Endodermal cell (in vitro differentiated cells): ENCODE results near the gene CLSTN2. TPM values are rescaled to one million over a fixed set of nuclear protein-coding genes. Genes with fewer than 3 reads are reported as not detected.

ENCODE experiments used
- DNase-seq: peaks from one replicate; pipeline ENCODE4 v3.0.0-alpha.2; 2017
- H3K27ac ChIP-seq: 2 replicates; pipeline ENCODE4 v1.5.1; 2013; ENCODE audit warnings: mild to moderate bottlenecking, low read depth, low read length, moderate library complexity
- H3K27me3 ChIP-seq: 2 replicates; pipeline ENCODE4 v1.6.1; 2013; ENCODE audit warnings: mild to moderate bottlenecking, low read length, moderate library complexity; ENCODE audit not compliant: insufficient read depth, control insufficient read depth, poor library complexity, severe bottlenecking
- H3K36me3 ChIP-seq: 2 replicates; pipeline ENCODE4 v1.7.0; 2013; ENCODE audit warnings: mild to moderate bottlenecking, low read length, moderate library complexity; ENCODE audit not compliant: control insufficient read depth, insufficient read depth
- H3K4me1 ChIP-seq: one replicate; pipeline ENCODE4 v1.7.0; 2013; ENCODE audit warnings: low read length; ENCODE audit not compliant: control insufficient read depth, insufficient read depth
- H3K4me3 ChIP-seq: 2 replicates; pipeline ENCODE4 v1.5.1; 2013; ENCODE audit warnings: mild to moderate bottlenecking, low read length, moderate library complexity
- H3K9ac ChIP-seq: 2 replicates; pipeline ENCODE4 v1.6.1; 2013; ENCODE audit warnings: mild to moderate bottlenecking, low read length, moderate library complexity; ENCODE audit not compliant: poor library complexity, severe bottlenecking; ENCODE audit errors: extremely low read depth
- H3K9me3 ChIP-seq: 2 replicates; pipeline ENCODE4 v1.6.1; 2013; ENCODE audit warnings: mild to moderate bottlenecking, low read length, moderate library complexity; ENCODE audit not compliant: control insufficient read depth
- H3K27ac Mint-ChIP-seq: 2 replicates; pipeline ENCODE4 v1.8.0; 2020; ENCODE audit warnings: mixed read lengths
- H3K27me3 Mint-ChIP-seq: 2 replicates; pipeline ENCODE4 v1.8.0; 2021; ENCODE audit warnings: mild to moderate bottlenecking, mixed read lengths; ENCODE audit not compliant: insufficient read depth
- H3K36me3 Mint-ChIP-seq: 2 replicates; pipeline ENCODE4 v1.8.0; 2020; ENCODE audit warnings: low read depth, mixed read lengths
- H3K4me1 Mint-ChIP-seq: 2 replicates; pipeline ENCODE4 v1.8.0; 2020; ENCODE audit warnings: mixed read lengths
- H3K4me3 Mint-ChIP-seq: 2 replicates; pipeline ENCODE4 v1.8.0; 2020; ENCODE audit warnings: mild to moderate bottlenecking, moderate library complexity, mixed read lengths
- H3K9me3 Mint-ChIP-seq: 2 replicates; pipeline ENCODE4 v1.8.0; 2020; ENCODE audit warnings: mild to moderate bottlenecking, mixed read lengths
- WGBS, 2 experiments: methylation state at CpG; one replicate each; pipeline versions ENCODE4 v1.1.5 to v1.1.7; 2013; ENCODE audit warnings: missing lambda C conversion rate in 2 of 2, mixed read lengths in 1 of 2; ENCODE audit not compliant: insufficient coverage in 1 of 2, insufficient read length in 1 of 2; 5-methylcytosine and 5-hydroxymethylcytosine counted together
- total RNA-seq, 2 donors: library from RNA; stranded (reverse); fragmentation: NEBNext Ultra II Directional in 1 of 2; extraction: Animal tissue kit (Norgen Biotek cat#: 25700) in 1 of 2; gene quantifications; 2 replicates in 1 of 2; 3 replicates in 1 of 2; pipeline ENCODE4 v1.2.1, GENCODE V29; 2021
- TF ChIP-seq, protein P1 (sequence below): fragments of 200-600 bp; sonication (generic); conservative IDR thresholded peaks from 2 replicates; pipeline ENCODE4 v1.5.0; 2021; ENCODE audit warnings: antibody characterized with exemption, mild to moderate bottlenecking

CLSTN2 gene
- total RNA-seq, 2 donors from 2014 or later = 0.13 to 0.42 TPM

- Histone ChIP-seq H3K9me3 (no peaks in the 10 kb centered on the region), H3K4me1 (no peaks in the 10 kb centered on the region), H3K9ac (no peak overlapping the region), H3K36me3 (no peaks in the 10 kb centered on the region), H3K4me3 (no peak overlapping the region), H3K27me3 (no peaks in the 10 kb centered on the region), H3K27ac (no peak overlapping the region)
- Mint-ChIP-seq H3K36me3 (no peaks in the 10 kb centered on the region), H3K9me3 (no peaks in the 10 kb centered on the region), H3K4me1 (peaks cover 9% of the 10 kb centered on the region), H3K4me3 (no peak overlapping the region), H3K27me3 (no peaks in the 10 kb centered on the region), H3K27ac (no peak overlapping the region)
- DNase-seq = no peak
- TF ChIP-seq, protein P1, sequence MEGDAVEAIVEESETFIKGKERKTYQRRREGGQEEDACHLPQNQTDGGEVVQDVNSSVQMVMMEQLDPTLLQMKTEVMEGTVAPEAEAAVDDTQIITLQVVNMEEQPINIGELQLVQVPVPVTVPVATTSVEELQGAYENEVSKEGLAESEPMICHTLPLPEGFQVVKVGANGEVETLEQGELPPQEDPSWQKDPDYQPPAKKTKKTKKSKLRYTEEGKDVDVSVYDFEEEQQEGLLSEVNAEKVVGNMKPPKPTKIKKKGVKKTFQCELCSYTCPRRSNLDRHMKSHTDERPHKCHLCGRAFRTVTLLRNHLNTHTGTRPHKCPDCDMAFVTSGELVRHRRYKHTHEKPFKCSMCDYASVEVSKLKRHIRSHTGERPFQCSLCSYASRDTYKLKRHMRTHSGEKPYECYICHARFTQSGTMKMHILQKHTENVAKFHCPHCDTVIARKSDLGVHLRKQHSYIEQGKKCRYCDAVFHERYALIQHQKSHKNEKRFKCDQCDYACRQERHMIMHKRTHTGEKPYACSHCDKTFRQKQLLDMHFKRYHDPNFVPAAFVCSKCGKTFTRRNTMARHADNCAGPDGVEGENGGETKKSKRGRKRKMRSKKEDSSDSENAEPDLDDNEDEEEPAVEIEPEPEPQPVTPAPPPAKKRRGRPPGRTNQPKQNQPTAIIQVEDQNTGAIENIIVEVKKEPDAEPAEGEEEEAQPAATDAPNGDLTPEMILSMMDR = no peak
- 83 to 85% methylated on average over 1 of the region's 1 CpG for WGBS, 2 experiments
Measured at GRCh38 chr3:140375002-140375401, 440.0 kb downstream of the CLSTN2 start.

GRCh38 chr3:140376136-140376889 lies 441.3 kb downstream of the CLSTN2 start:
- H3K9me3 Mint-ChIP-seq = no peaks in the 10 kb centered on the region
- TF ChIP-seq, protein P1 = peak; percentile 48
- Histone ChIP-seq H3K4me1 (no peaks in the 10 kb centered on the region), H3K4me3 (no peak overlapping the region), H3K36me3 (no peaks in the 10 kb centered on the region), H3K27ac (no peak overlapping the region), H3K9ac (no peak overlapping the region), H3K27me3 (no peaks in the 10 kb centered on the region), H3K9me3 (no peaks in the 10 kb centered on the region)
- H3K27ac Mint-ChIP-seq = no peak overlapping the region
- H3K4me1 Mint-ChIP-seq = no peaks in the 10 kb centered on the region
- 73% methylated on average over 1 of the region's 1 CpG; no CpG with 5 or more reads in 1 of the 2 experiments for WGBS, 2 experiments
- no peaks in the 10 kb centered on the region for H3K27me3 Mint-ChIP-seq
- DNase-seq = no peak
- H3K4me3 Mint-ChIP-seq = no peak overlapping the region
- no peaks in the 10 kb centered on the region for H3K36me3 Mint-ChIP-seq

DNA sequence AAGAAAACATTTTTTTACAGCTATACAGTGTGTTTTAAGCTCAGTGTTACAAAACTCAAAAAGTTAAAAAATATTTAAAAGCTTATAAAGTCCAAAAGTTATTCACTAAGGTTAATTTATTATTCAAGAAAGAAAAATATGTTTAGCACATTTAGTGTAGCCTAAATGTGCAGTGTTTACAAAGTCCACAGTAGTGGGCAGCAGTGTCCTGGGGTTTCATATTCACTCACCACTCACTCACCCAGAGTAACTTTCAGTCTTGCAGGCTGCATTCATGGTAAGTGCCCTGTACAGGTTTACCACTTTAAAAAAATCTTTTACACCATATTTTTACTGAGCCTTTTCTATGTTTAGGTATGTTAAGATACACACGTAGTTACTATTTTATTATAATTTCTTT lies 442.7 kb downstream of the CLSTN2 start:
- no peaks in the 10 kb centered on the region for H3K4me1 ChIP-seq
- H3K27me3 ChIP-seq = no peaks in the 10 kb centered on the region
- H3K4me3 Mint-ChIP-seq = no peak overlapping the region
- WGBS, 2 experiments = no CpG with 5 or more reads among the region's 1 CpG
- no peak overlapping the region for H3K27ac ChIP-seq
- H3K4me3 ChIP-seq = no peak overlapping the region
- no peaks in the 10 kb centered on the region for H3K4me1 Mint-ChIP-seq
- H3K36me3 ChIP-seq = no peaks in the 10 kb centered on the region
- no peaks in the 10 kb centered on the region for H3K36me3 Mint-ChIP-seq
- TF ChIP-seq, protein P1 = no peak
- H3K27me3 Mint-ChIP-seq = no peaks in the 10 kb centered on the region
- no peaks in the 10 kb centered on the region for H3K9me3 Mint-ChIP-seq
- DNase-seq = no peak
- no peaks in the 10 kb centered on the region for H3K9me3 ChIP-seq
- no peak overlapping the region for H3K27ac Mint-ChIP-seq
- H3K9ac ChIP-seq = no peak overlapping the region
